ENCODE results near the gene SLC22A31.
A peak's percentile ranks its signal among the peaks of the same experiment; 100 is the strongest.

GRCh38 chr16:89157778-89158177, 42.6 kb downstream of the SLC22A31 start:
- no peak for TF ChIP-seq MXI1 (IDR thresholded peaks at IDR 0.05; ENCODE audit: low read depth, low read length)
- no peak for TF ChIP-seq SIN3A (IDR thresholded peaks at IDR 0.05; ENCODE audit: borderline replicate concordance in 2 of 2, control insufficient read depth in 1 of 2, low read depth in 2 of 2, low read length in 2 of 2)
- no peak for TF ChIP-seq ZNF586 (CRISPR knock-in tag; conservative IDR thresholded peaks at IDR 0.05)
- TF ChIP-seq YY1 (IDR thresholded peaks at IDR 0.05; ENCODE audit: borderline replicate concordance in 1 of 3, control insufficient read depth in 1 of 3, extremely low read depth in 1 of 3, insufficient read depth in 3 of 3, insufficient read length in 1 of 3, insufficient replicate concordance in 2 of 3, low read depth in 1 of 3, low read length in 2 of 3): no peak
- TF ChIP-seq, protein P1, sequence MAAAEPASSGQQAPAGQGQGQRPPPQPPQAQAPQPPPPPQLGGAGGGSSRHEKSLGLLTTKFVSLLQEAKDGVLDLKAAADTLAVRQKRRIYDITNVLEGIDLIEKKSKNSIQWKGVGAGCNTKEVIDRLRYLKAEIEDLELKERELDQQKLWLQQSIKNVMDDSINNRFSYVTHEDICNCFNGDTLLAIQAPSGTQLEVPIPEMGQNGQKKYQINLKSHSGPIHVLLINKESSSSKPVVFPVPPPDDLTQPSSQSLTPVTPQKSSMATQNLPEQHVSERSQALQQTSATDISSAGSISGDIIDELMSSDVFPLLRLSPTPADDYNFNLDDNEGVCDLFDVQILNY (CRISPR knock-in tag; IDR thresholded peaks at IDR 0.05): no peak
- peak; percentile 64 for TF ChIP-seq HNRNPLL (IDR thresholded peaks at IDR 0.05; ENCODE audit: low read depth, low read length, poor library complexity, severe bottlenecking)
- no peak for TF ChIP-seq TAF15 (IDR thresholded peaks at IDR 0.05; ENCODE audit: low read depth, low read length)
- no peak for TF ChIP-seq CTCF (IDR thresholded peaks at IDR 0.05 in 2 of 3, conservative IDR thresholded peaks at IDR 0.05 in 1 of 3; ENCODE audit: insufficient read depth in 2 of 3, low read depth in 1 of 3, low read length in 3 of 3)
- TF ChIP-seq, protein P2, sequence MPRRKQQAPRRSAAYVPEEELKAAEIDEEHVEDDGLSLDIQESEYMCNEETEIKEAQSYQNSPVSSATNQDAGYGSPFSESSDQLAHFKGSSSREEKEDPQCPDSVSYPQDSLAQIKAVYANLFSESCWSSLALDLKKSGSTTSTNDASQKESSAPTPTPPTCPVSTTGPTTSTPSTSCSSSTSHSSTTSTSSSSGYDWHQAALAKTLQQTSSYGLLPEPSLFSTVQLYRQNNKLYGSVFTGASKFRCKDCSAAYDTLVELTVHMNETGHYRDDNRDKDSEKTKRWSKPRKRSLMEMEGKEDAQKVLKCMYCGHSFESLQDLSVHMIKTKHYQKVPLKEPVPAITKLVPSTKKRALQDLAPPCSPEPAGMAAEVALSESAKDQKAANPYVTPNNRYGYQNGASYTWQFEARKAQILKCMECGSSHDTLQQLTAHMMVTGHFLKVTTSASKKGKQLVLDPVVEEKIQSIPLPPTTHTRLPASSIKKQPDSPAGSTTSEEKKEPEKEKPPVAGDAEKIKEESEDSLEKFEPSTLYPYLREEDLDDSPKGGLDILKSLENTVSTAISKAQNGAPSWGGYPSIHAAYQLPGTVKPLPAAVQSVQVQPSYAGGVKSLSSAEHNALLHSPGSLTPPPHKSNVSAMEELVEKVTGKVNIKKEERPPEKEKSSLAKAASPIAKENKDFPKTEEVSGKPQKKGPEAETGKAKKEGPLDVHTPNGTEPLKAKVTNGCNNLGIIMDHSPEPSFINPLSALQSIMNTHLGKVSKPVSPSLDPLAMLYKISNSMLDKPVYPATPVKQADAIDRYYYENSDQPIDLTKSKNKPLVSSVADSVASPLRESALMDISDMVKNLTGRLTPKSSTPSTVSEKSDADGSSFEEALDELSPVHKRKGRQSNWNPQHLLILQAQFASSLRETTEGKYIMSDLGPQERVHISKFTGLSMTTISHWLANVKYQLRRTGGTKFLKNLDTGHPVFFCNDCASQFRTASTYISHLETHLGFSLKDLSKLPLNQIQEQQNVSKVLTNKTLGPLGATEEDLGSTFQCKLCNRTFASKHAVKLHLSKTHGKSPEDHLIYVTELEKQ (CRISPR knock-in tag; IDR thresholded peaks at IDR 0.05): no peak
- TF ChIP-seq FOXM1 (IDR thresholded peaks at IDR 0.05; ENCODE audit: low read depth): no peak
- TF ChIP-seq FOXM1 (CRISPR knock-in tag; IDR thresholded peaks at IDR 0.05; ENCODE audit: low read depth): no peak
- no peak for TF ChIP-seq REST (IDR thresholded peaks at IDR 0.05; ENCODE audit: borderline replicate concordance)
- no peak for TF ChIP-seq REST (CRISPR knock-in tag; IDR thresholded peaks at IDR 0.05; ENCODE audit: low read depth)
- no peak for TF ChIP-seq JUNB (CRISPR knock-in tag; conservative IDR thresholded peaks at IDR 0.05)
- no peak for TF ChIP-seq TCF7 (IDR thresholded peaks at IDR 0.05; ENCODE audit: borderline replicate concordance)
